GM21526 (cell line): ENCODE results near the gene FAM174C.

Experiments
- ATAC-seq: cut with Tn5 transposase; IDR thresholded peaks from one replicate; pipeline ENCODE4 v1.9.1; 2021; ENCODE audit warnings: moderate library complexity; ENCODE audit not compliant: unreplicated experiment, low FRiP score

FAM174C gene

DNA sequence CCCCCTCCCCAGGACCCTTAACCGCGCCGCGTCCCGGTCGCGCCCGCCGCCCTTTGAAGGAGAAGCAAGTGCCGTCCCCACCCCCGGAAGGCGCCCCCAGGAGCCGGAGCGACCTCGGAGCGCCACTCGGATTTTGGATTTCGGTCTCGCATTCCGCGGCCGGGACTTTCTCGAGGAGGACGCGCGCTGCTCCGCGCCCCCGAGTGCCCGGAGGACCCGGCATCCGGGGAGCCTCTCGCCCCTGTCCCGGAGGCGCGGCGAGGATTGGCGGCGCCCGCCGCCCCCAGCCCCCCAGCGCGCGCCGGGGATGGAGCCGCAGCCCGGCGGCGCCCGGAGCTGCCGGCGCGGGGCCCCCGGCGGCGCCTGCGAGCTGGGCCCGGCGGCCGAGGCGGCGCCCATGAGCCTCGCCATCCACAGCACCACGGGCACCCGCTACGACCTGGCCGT is 25.3 kb upstream of the FAM174C start:
- ATAC-seq = no peak

DNA sequence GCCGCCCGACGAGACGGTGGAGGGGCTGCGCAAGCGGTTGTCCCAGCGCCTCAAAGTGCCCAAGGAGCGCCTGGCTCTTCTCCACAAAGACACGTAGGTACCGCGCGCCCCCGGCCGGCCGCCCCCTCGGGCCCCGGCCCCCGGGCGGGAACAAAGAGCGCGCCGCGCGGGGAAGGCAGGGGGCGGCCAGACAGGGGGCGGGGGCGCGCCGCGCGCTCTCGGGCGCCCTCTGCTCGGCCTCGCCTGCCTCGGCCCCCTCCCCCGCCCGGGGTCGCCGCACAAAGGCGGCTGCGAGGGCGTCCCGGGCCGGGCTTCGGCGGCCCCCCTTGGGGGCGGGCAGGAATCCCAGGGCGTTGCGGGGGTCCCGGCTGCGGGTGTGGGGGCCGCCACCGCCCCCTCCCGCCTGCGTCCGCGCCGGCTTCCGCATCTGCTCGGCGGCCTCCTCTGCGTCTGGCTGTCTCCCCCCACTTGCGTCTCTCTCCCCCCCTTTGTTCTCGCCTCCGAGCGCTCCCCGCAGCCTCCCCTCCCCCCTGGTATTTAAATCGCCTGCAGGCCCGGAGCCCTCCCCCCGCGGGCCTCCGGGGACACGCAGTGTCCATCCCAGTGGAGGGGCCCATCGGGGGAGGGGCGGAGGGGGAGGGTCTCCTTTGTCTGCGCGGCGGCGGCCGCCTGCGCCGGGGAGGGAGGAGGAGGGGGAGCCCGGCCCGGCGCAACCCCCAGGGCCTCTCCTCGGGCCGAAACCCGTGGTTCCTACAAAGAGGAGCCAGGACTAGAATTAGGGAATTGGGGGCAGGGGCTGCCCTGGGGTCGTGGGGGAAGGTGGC is 24.7 kb upstream of the FAM174C start:
- no peak for ATAC-seq

DNA sequence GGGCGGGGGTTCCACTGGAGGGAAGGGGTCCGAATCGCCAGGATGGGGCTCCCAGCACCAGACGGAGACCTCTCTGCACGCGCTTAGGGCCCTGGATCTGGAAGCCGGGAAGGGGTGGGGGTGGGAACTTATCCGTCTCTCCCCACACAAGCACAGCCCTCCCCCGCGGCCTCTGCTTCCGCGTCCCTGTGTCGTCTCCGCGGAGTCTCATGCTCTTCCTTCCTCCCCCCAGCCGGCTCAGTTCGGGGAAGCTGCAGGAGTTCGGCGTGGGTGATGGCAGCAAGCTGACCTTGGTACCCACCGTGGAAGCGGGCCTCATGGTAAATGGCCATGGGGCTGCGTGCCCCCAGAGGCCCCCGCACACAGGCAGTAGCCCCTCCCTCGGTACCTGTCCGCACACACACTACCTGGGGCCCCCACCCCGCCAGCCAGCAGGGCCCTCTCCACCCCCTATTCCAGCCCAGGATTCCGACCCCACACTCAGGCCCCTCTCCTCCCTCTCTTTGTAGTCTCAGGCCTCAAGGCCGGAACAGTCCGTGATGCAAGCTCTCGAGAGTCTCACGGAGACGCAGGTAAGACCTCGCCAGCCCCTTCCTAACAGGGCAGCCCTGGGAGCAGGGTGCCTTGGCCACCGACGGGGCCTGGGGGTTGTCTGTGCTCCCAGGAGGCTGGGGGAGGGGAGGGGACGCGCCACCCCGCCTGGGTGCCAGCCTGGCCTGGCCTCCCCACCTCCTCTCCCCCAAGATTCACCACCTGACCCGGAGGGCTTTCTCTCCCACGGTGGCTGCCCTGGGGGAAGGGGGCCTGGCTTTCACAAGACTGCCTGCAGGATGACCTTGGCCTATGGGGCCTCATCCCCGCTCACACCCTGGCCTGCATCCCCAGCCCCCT is 23.8 kb upstream of the FAM174C start:
- ATAC-seq = no peak

DNA sequence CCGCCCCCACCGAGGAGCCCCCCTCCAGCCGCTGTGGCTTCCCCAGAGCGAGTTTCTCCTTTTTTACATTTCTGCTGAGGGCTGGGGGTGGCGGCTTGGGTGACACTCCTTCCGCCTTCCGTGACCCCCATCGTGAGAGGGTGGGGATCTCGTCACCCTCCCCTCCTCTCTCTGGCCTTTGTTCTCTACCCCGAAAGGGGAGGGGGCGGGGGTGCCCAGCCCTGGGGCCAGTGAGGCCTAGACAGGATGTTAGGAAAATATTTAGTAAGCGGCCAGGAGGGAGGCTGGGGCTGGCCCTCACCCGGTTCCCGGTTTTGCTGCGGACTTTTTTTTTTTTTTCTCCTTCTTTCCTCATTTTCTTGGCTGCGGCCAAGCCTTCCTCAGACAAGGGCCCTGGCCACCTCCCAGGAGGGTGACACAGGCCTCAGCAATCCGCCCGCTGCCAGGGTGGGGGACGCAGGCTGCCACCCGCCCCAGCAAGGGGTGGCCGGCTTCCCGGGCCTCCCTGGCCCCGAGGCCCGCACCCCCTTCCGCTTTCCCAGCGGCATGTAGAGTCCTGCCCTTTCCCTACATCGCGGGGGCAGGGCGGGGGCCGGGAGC is 23.0 kb upstream of the FAM174C start:
- ATAC-seq = no peak

DNA sequence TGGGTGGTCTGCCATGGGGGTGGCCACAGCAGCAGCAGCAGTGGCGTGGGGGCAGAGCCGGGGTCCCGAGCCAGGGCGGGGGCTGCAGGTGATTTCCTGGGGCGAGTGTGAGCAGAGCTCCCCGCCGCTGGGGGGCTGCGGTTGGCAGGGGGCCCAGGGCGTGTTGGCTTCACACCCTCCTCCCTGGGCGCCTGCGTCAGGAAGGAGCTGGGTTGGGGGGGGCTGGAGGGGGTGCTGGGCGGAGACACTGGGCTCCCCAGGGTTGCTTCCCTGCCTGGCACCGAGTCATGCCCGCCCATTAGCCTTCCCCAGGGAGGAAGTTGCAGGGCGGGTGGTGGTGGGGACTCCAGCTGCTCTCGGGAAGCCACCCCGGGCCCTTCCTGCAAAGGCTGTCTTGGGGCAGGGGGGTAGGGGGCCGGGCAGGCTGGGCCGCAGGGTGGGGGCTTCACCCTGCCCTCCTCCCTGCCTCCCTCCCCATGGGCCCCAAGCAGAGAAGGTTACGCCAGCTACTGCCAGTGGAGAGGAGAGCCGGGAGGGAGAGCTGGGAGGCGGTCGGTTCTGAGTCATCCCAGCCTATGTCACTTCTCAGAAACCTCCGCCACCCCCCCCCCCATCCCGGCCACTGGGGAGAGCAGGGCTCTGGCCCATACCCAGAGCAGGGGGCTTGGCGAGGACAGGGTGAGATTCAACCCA is 22.4 kb upstream of the FAM174C start:
- no peak for ATAC-seq

DNA sequence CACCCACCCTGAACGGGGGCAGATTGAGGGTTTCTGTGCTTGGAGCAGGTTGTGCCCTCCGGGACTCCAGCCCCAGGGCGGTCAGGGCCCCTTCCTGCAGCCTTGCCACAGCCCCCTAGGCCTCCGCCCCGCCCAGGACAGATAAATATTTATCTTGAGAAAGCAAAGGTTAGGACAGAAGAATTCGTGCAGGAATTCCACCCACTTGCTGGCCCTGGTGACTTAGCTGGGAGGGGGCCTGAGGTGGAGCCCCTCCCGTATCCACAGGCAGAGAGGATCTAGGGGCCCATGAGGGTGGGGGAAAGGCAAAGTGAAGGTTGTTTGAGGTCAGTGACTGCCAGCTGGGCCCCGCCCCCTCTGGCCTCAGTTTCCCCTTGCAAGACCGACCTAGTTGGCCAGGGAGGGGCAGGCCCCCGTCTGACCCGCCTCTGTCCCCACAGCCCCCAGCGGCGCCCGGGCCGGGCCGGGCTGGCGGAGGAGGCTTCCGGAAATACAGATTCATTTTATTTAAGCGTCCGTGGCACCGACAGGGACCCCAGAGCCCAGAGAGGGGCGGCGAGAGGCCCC is 21.7 kb upstream of the FAM174C start:
- no peak for ATAC-seq

DNA sequence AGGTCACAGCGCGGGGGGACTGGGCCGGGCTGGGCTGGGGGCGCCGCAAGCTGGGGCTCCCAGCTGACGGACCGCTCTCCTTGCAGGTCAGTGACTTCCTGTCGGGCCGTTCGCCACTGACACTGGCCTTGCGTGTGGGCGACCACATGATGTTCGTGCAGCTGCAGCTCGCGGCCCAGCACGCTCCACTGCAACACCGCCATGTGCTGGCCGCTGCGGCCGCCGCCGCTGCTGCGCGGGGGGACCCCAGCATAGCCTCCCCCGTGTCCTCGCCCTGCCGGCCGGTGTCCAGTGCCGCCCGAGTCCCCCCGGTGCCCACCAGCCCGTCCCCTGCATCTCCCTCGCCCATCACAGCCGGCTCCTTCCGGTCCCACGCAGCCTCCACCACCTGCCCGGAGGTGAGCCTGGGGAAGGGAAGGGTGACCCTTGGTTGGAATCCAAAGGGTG is 21.2 kb upstream of the FAM174C start:
- no peak for ATAC-seq

DNA sequence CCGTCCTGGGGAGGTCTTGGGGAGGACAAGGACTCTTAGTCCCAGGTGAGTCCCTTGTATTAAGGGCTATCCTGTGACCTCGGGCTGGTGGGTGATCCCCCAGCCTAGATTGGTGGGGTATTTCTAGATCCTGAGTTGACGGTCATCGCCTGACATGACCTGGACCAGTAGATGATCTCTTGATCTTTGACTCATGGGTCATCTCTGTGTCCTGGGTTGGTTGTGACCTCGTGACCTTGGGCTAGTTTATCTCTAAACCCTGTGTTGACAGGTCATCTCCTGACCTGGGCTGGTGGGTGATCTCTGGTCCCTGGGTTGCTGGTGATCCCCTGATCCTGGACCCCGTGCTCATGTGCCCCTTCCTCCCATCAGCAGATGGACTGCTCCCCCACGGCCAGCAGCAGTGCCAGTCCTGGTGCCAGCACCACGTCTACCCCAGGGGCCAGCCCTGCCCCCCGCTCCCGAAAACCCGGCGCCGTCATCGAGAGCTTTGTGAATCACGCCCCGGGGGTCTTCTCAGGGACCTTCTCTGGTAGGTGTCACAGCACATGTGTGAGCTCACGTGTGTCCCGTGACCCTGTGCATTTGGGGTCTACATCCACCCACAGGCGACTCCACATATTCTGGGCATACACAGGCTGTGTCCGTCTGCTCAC is 20.7 kb upstream of the FAM174C start:
- no peak for ATAC-seq

DNA sequence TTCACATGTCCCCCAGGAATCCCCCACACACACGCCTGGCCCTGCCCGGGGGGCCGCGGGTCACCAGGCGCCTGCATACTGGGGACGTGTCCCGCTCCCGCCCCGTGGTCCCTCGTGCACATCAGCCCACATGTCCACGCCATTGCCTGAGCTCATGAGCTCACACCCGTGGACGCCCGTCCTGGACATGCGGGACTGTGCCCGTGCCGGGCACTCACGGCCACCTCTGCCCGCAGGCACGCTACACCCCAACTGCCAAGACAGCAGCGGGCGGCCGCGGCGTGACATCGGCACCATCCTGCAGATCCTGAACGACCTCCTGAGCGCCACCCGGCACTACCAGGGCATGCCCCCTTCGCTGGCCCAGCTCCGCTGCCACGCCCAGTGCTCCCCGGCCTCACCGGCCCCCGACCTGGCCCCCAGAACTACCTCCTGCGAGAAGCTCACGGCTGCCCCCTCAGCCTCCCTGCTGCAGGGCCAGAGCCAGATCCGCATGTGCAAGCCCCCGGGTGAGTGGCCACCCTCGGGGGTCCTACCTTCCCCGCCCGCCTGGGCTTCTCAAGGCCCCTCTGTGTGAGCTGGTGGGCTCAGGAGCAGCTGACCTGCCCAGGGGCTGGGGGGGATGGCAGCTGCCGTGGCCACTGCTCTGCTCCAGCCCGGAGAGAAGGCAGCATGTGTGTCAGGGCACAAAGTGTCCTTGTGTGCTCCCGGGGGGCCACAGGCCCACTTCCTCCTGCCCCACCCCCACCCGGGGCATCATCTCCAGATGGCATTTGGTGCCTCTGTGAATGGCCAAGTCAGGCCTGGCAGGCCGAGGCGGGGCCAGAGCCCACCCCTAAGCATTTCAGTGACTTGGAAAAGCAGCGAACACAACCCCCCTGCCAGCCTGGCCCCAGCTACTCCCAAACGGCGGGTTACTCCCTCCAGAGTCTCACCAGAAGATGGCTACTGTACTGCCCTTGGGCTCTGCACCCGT is 19.9 kb upstream of the FAM174C start:
- ATAC-seq = no peak

DNA sequence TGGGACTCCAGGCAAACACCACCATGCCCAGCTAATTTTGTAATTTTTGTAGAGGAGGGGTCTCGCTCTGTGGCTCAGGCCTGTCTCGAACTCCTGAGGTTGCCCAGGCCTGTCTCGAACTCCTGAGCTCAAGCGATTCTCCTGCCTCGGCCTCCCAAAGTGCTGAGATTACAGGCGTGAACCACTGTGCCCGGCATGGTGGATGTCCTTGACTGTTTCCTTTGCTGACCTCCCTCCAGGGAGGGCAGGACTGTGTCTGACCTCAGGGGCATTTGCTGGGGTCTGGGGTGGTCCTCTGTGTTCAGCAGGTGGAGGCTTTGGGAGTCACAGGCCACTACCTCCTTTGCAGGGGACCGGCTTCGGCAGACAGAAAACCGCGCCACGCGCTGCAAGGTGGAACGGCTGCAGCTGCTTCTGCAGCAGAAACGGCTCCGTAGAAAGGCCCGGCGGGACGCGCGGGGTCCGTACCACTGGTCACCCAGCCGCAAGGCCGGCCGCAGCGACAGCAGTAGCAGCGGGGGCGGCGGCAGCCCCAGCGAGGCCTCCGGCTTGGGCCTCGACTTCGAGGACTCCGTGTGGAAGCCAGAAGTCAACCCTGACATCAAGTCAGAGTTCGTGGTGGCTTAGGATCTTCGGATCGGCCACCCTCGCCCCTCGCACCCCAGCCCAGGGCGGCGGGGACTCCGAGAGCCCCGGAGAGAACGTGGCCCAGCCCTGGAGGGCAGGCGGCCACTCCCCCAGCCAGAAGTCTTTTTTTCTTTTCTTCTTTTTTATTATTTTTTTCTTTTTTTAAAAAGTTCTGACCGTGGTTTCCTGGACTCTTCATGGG is 18.5 kb upstream of the FAM174C start:
- no peak for ATAC-seq

DNA sequence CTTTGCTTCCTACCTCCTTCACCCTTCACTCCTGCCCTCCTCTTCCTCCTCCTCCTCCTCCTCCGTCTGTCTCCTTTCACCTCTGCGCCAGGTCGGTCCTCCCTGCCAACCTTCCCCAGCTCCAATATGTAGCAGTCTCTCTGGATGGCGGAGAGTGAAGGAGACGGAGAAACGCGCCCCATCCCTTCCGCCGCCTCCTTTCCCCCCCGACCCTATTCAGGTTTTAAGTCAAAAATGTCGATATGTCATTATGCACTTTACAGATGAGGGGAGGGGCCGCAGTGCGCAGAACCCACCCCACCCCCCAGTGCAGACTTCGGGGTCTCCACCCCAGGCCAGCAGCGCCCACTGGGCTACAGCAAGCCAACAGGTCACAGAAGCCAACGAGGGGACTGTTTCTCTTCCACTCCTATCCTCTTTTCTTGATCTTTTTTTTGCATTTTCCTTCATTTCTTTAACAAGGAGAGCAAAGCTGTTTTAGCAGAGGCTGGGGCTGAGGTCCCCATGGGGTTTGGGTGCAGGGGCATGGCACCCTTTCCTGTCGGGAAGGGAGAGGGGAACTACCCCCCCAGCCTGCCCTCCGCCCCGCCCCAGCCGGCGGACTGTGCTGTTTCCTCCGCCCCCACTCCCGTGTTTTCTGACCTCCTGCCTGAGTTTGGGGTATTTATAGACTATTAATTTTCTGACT is 17.7 kb upstream of the FAM174C start:
- ATAC-seq = no peak

DNA sequence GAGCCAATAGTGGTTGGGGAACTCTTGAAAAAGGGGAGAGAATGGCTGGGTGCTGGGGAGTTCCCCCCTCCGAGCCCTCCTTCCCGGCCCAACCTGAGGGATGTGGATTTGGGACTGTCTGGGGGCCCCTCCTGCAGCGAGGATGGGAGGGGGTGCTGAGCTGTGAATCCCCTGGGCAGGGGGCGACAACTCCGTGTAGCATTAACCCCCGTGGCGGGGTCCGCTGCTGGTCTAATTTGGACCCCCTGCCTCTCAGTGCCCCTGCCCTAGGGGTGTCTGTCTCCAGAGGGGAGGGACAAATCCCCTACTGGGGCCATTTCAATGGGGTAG is 17.2 kb upstream of the FAM174C start:
- no peak for ATAC-seq

DNA sequence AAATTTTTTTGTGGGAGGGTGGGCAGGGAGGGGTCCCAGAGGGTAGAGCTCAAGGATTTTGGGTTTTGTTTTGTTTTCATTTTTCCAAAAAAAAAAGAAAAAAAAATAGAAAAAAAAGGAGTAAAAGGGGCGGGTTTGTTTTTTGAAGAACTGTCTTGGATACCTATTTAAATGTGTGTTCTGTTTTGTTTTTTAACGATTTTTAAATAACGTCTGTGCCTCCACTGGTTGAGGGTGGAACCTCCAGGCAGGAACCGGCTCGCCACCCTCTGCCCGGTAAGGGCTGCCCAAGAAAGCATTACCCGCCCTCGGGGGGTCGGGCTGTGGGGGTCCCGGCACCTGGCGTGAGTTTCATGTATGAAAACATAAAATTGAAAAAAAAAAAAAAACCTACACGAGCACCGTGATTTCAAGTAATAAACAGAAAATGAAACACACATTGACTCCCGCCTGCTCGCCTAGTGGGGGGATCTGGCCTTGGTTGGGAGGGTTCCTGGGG is 16.6 kb upstream of the FAM174C start:
- no peak for ATAC-seq

DNA sequence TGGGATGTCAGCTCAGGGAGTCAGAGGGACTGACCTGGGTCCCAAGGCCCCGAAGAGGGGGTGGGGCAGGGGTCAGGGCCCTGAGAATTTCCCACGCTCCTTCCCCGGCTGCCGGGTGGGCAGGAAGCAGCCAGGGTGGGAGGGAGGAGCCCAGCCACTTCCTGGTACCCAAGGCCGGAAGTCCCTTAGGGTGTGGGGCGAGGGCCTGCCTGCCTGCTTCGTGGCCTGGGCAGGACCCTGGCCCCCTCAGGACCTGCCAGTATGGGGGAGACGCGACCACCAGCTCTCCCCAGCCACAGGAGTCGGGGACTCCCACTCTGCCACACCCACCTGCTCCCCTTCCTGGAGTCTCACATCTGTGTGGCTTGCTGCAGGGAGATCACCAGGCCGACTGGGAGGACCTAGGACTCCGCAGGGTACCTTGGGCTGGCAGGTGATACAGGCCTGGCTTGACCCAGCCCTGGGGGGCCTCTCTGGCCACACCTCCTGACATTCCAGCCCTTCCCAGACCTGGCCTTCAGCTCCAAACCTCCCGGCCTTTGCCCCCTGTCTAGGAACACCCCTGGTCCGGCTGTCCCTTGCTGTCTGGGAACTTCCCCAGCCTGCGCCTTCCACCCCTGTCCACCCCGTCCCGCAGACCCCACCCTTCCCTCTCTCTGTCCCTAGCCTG is 16.0 kb upstream of the FAM174C start:
- no peak for ATAC-seq

DNA sequence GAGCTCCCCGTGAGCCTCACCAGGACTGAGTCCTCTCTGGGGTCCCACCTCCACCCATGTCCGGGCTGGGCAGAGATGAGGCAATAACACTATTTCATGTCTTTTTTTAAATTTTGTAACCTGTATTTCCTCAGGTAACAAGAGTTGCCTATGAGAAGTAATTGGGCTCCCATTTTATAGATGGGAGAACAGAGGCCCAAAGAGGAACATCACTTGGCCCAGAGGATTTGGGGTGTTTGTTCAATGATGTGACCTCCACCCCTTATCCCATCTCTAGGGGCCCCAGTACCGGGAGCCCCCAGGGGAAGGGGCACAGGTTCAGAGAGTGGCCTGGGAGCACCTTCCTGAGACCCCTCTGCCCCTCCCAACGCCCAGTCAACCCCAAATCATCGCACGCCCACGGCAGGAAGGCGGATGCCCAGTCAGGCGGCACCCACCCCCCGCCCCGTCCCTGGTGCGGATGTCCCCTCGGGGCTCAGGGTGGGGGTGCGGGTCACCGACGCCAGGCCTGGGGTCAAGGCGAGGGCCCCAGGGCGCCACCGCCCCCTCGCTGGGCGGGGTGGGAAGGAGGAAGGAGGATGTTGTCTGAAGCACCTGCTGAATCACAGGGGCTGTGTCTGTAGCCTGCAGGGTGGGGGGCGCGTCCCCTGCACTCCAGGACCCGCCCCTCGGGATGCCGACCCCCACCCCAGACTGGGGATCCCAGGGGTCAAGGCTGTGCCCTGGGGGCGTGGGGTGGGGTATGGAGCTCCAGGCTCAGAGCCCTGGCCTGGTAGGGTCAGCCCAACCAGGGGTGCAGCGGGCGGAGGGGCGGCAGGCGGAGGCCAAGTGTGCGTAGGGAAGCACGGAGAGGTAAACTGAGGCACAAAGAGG is 15.2 kb upstream of the FAM174C start:
- peak; percentile 5 for ATAC-seq
